GM18507 (cell line): Measurements from ENCODE around the gene DGKK.

Experiments used
- DNase-seq: peaks from one replicate; pipeline ENCODE4 v3.0.0; 2011; ENCODE audit warnings: low read depth; ENCODE audit not compliant: insufficient read length; ENCODE audit errors: extremely low spot score
- FAIRE-seq: peaks from 2 replicates; lab custom pipeline; 2011; peaks lifted over from hg19 to GRCh38; lab: Jason Lieb, UNC

Gene DGKK

GRCh38 chrX:50470103-50471031 lies at the start of gene DGKK:
DGKK (minus strand) TSS chrX:50470825; CDS start chrX:50470678, 147 bp downstream.
- FAIRE-seq (no peak), DNase-seq (no peak)

GRCh38 chrX:50514811-50515210 lies 44.2 kb upstream of the DGKK start:
- FAIRE-seq: no peak
- DNase-seq: no peak

GRCh38 chrX:50497114-50497513 lies 26.5 kb upstream of the DGKK start:
- no peak for FAIRE-seq
- DNase-seq: no peak

GRCh38 chrX:50495616-50496015 lies 25.0 kb upstream of the DGKK start:
- no peak for DNase-seq
- FAIRE-seq: no peak

GRCh38 chrX:50492720-50493119 lies 22.1 kb upstream of the DGKK start:
- no peak for DNase-seq
- no peak for FAIRE-seq

- FAIRE-seq (no peak), DNase-seq (no peak)
Measured at GRCh38 chrX:50484662-50485061, 14.0 kb upstream of the DGKK start.

GRCh38 chrX:50483283-50483682 lies 12.7 kb upstream of the DGKK start:
- FAIRE-seq (no peak), DNase-seq (no peak)

GRCh38 chrX:50475208-50475607 lies 4.6 kb upstream of the DGKK start:
- DNase-seq (no peak), FAIRE-seq (no peak)

GRCh38 chrX:50471390-50471789 lies 765 bp upstream of the DGKK start:
- no peak for FAIRE-seq
- no peak for DNase-seq

- FAIRE-seq: no peak
- no peak for DNase-seq
Measured at GRCh38 chrX:50469206-50469605, 1.4 kb downstream of the DGKK start.

GRCh38 chrX:50459615-50460014 lies 11.0 kb downstream of the DGKK start:
- FAIRE-seq: no peak
- no peak for DNase-seq

- FAIRE-seq: no peak
Measured at GRCh38 chrX:50458483-50458882, 12.1 kb downstream of the DGKK start.

GRCh38 chrX:50456712-50457484 lies 13.7 kb downstream of the DGKK start:
- no peak for DNase-seq
- no peak for FAIRE-seq

More at GRCh38 chrX:50458483-50458882, 12.1 kb downstream of the DGKK start:
- no peak for DNase-seq

GRCh38 chrX:50452782-50453181 lies 17.8 kb downstream of the DGKK start:
- DNase-seq (no peak), FAIRE-seq (no peak)

GRCh38 chrX:50450324-50450723 lies 20.3 kb downstream of the DGKK start:
- FAIRE-seq (no peak), DNase-seq (no peak)

- FAIRE-seq: no peak
- DNase-seq: no peak
Measured at GRCh38 chrX:50448565-50448964, 22.1 kb downstream of the DGKK start.

GRCh38 chrX:50447535-50447934 lies 23.1 kb downstream of the DGKK start:
- no peak for FAIRE-seq
- no peak for DNase-seq

- peak; percentile 53 for FAIRE-seq
Measured at GRCh38 chrX:50442426-50443116, 28.1 kb downstream of the DGKK start.

GRCh38 chrX:50436797-50437196 lies 33.8 kb downstream of the DGKK start:
- FAIRE-seq: no peak

More at GRCh38 chrX:50442426-50443116, 28.1 kb downstream of the DGKK start:
- no peak for DNase-seq

GRCh38 chrX:50432829-50433289 lies 37.8 kb downstream of the DGKK start:
- DNase-seq (no peak), FAIRE-seq (no peak)

More at GRCh38 chrX:50436797-50437196, 33.8 kb downstream of the DGKK start:
- DNase-seq: no peak
